ENCODE data around the gene KPRP. TPM values are rescaled to one million over a fixed set of nuclear protein-coding genes. Genes with fewer than 3 reads are reported as not detected.

The KPRP gene
- total RNA-seq, 1 donor from 2014 or later = not detected

DNA sequence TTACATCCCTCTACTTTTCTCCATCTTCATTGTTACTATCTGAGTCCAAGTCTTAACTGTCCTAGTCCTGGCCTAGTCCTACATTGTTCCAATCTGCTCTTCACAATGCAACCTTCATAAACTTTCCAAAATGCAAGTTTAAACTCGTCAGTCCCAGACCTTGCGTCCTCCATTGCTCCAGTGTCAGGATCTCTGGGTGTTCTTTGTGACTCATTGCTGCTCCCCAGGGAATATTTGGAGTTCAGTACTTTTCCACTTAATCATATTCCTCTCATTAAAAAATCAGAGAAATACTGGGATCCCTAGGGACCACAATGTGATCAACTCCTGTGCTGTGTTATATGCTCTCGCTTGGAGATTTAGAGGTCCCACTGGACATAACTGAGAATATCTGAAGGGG is 18.0 kb upstream of the KPRP start:
- Mint-ChIP-seq H3K27ac (no peak overlapping the region), H3K4me3 (no peak overlapping the region), H3K36me3 (no peaks in the 10 kb centered on the region), H3K27me3 (ENCODE audit: insufficient read depth, low read depth) (peaks cover 7% of the 10 kb centered on the region), H3K4me1 (no peaks in the 10 kb centered on the region), H3K9me3 (peaks cover 36% of the 10 kb centered on the region)
- Histone ChIP-seq H3K9me3 (ENCODE audit: low read depth) (peaks cover 37% of the 10 kb centered on the region), H3K9ac (no peak overlapping the region), H3K27me3 (no peaks in the 10 kb centered on the region), H3F3A (ENCODE audit: low read depth) (no peaks in the 10 kb centered on the region), H2AFZ (replicated peaks) (no peak overlapping the region), H4K20me1 (ENCODE audit: low read depth) (no peaks in the 10 kb centered on the region), H3K79me2 (ENCODE audit: low read depth) (no peaks in the 10 kb centered on the region), H3K36me3 (no peaks in the 10 kb centered on the region), H3K4me1 (no peaks in the 10 kb centered on the region), H3K4me2 (no peak overlapping the region), H3K4me3 (no peak overlapping the region), H3K27ac (no peak overlapping the region)
- DNase-seq (ENCODE audit: low spot score) = no peak
- no peak for TF ChIP-seq EZH2 (IDR thresholded peaks at IDR 0.05)
- TF ChIP-seq, protein P1, sequence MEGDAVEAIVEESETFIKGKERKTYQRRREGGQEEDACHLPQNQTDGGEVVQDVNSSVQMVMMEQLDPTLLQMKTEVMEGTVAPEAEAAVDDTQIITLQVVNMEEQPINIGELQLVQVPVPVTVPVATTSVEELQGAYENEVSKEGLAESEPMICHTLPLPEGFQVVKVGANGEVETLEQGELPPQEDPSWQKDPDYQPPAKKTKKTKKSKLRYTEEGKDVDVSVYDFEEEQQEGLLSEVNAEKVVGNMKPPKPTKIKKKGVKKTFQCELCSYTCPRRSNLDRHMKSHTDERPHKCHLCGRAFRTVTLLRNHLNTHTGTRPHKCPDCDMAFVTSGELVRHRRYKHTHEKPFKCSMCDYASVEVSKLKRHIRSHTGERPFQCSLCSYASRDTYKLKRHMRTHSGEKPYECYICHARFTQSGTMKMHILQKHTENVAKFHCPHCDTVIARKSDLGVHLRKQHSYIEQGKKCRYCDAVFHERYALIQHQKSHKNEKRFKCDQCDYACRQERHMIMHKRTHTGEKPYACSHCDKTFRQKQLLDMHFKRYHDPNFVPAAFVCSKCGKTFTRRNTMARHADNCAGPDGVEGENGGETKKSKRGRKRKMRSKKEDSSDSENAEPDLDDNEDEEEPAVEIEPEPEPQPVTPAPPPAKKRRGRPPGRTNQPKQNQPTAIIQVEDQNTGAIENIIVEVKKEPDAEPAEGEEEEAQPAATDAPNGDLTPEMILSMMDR (IDR thresholded peaks at IDR 0.05) = no peak
- TF ChIP-seq EZH2phosphoT487 (IDR thresholded peaks at IDR 0.05) = no peak

DNA sequence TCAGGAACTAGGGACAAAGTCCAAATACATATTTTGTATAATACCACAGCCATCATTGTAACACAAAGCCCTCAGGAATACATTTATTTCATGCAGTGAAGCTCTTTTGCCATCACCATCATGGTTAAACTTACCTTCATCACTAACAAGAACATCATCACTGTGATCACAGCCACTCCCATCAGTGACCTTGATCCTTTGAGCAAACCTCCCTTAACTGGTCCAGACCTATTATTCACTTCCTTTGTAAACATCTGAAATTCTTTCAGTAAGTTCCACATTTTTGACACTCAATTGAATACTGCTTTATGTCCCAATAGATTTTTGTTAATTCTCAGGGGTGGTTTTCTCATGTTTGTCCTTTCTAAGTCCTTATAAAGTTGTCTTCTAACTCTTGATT is 16.2 kb upstream of the KPRP start:
- Histone ChIP-seq H4K20me1 (ENCODE audit: low read depth) (no peaks in the 10 kb centered on the region), H3F3A (ENCODE audit: low read depth) (no peaks in the 10 kb centered on the region), H3K79me2 (ENCODE audit: low read depth) (no peaks in the 10 kb centered on the region), H3K4me2 (no peak overlapping the region), H3K27me3 (no peaks in the 10 kb centered on the region), H3K36me3 (no peaks in the 10 kb centered on the region), H3K4me1 (no peaks in the 10 kb centered on the region), H3K4me3 (no peak overlapping the region), H2AFZ (replicated peaks) (no peak overlapping the region), H3K27ac (no peak overlapping the region), H3K9ac (no peak overlapping the region), H3K9me3 (ENCODE audit: low read depth) (peaks cover 40% of the 10 kb centered on the region)
- H3K4me1 Mint-ChIP-seq = no peaks in the 10 kb centered on the region
- DNase-seq (ENCODE audit: low spot score) = no peak
- no peak overlapping the region for H3K27ac Mint-ChIP-seq
- peaks cover 4% of the 10 kb centered on the region for H3K27me3 Mint-ChIP-seq (ENCODE audit: insufficient read depth, low read depth)
- TF ChIP-seq EZH2 (IDR thresholded peaks at IDR 0.05) (no peak), EZH2phosphoT487 (IDR thresholded peaks at IDR 0.05) (no peak)
- TF ChIP-seq, protein P1 (IDR thresholded peaks at IDR 0.05) = no peak
- no peaks in the 10 kb centered on the region for H3K36me3 Mint-ChIP-seq
- H3K9me3 Mint-ChIP-seq = peaks cover 41% of the 10 kb centered on the region
- H3K4me3 Mint-ChIP-seq = no peak overlapping the region

DNA sequence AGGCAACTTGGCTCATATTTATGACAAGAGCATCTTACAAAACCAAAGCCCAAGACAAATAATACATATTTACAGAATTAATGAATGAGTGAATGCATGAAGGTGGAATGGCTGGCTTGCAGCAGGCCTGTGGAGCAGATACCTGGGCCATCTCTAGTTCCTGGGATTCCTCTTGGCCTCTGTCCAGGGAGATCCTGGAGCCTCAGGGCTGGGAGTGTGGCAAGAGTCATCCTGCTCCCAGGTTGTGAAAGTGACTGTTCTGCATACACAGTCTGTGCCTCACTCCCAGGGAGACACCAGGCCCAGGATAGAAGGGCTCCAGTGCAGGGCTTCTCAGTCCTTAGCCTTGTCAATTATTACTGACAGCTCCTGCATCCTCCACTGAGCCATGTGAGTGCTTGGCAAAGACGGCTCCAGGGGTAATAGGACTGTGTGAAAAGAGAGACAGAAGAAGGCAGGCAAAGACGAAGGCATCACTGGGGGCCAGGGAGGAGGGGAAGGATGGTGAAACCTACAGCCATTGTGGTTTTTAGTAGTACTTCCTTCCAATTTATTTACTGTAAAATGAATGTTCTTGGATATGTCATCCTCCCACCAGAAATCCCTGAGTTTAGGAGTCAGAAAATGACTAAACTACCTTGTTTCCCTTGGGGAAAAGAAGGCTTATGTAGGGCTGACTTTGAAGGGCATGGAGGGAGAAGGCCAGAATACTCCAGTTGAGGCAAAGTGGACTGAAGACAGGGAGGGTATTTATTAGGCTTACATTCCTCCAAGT is 14.3 kb upstream of the KPRP start:
- Histone ChIP-seq H3K4me1 (no peaks in the 10 kb centered on the region), H3K79me2 (ENCODE audit: low read depth) (no peaks in the 10 kb centered on the region), H4K20me1 (ENCODE audit: low read depth) (no peaks in the 10 kb centered on the region), H3K4me3 (no peak overlapping the region), H3K9ac (no peak overlapping the region), H3K9me3 (ENCODE audit: low read depth) (peaks cover 55% of the 10 kb centered on the region), H3K36me3 (no peaks in the 10 kb centered on the region), H3K4me2 (no peak overlapping the region), H3K27me3 (no peaks in the 10 kb centered on the region), H2AFZ (replicated peaks) (no peak overlapping the region), H3F3A (ENCODE audit: low read depth) (no peaks in the 10 kb centered on the region), H3K27ac (no peak overlapping the region)
- no peaks in the 10 kb centered on the region for H3K36me3 Mint-ChIP-seq
- H3K4me1 Mint-ChIP-seq = no peaks in the 10 kb centered on the region
- no peak for TF ChIP-seq EZH2phosphoT487 (IDR thresholded peaks at IDR 0.05)
- no peak for TF ChIP-seq EZH2 (IDR thresholded peaks at IDR 0.05)
- TF ChIP-seq, protein P1 (IDR thresholded peaks at IDR 0.05) = no peak
- H3K9me3 Mint-ChIP-seq = peaks cover 33% of the 10 kb centered on the region
- H3K27me3 Mint-ChIP-seq (ENCODE audit: insufficient read depth, low read depth) = peaks cover 4% of the 10 kb centered on the region
- DNase-seq (ENCODE audit: low spot score) = no peak
- no peak overlapping the region for H3K4me3 Mint-ChIP-seq
- no peak overlapping the region for H3K27ac Mint-ChIP-seq

Data from neural progenitor cell (in vitro differentiated cells).